HuH-7 (cell line): Measurements from ENCODE around the gene FAM181B.
"Not testable (repeated sequence)": the region's sequence is repeated elsewhere in the genome, so short reads cannot be mapped to it uniquely, and the experiment has no call there.

Experiments used
- DNase-seq: peaks from one replicate; pipeline ENCODE4 v3.0.0; 2011; ENCODE audit warnings: low spot score

FAM181B gene

DNA sequence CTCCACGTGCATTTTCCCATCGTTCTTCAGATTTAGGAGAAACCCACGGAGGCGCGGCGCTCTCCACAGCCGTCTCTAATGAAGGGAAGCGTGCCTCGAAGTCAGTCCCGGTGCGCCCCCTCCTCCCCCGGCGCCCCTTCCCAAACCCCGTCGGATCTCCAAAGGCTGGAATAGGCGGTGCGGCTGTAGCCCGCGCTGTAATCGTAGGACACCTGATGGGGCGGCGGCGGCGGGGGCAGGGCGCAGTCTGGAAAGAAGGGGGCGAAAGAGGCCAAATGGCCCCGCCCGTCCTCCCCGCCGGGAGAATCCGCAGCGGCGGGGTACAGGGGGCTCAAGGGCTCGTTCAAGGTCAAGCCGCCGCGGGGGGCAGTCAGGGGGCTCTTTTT lies 1.3 kb downstream of the FAM181B start:
- DNase-seq: no peak

- no peak for DNase-seq
Measured at GRCh38 chr11:82731691-82732277, 1.9 kb downstream of the FAM181B start.

DNA sequence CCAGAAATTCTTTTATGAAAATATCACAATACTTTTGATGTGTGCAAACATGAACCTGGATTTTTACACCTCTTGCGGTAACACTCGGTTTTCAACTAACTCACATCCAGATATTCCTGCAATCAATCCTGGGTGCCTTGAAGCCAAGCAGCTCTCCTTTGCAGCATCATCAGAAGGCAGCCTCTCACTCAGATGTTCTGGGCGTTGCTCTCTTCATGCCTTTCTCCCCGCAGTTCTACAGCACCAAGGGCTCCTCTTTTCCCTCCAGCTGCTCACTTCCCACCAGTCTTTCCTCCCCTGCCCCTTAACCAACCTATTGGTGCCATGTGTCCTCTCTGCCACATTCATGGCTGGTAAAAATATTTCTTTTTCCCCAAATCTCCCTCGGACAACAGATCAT lies 2.9 kb downstream of the FAM181B start:
- DNase-seq: no peak

- DNase-seq: no peak
Measured at GRCh38 chr11:82730286-82730685, 3.4 kb downstream of the FAM181B start.

DNA sequence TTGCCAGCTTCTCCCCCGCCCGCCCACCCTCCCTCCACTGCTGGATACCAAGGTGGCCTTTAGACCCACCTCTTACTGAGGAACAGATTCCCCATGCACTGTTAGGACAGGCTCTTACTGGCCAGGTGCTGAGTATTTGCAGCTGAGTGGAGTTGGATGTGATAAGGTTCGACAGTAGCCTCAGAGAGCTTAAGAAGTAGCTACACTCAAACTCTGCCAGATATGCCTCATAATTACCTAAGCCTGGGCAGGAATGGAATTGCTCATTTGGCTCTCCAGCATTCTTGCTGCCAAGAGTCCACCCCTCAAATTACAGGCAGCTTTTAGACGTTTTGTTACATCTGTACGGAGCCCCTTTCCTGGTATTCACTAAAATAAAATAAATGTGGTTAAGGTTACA lies 9.6 kb downstream of the FAM181B start:
- DNase-seq: no peak

DNA sequence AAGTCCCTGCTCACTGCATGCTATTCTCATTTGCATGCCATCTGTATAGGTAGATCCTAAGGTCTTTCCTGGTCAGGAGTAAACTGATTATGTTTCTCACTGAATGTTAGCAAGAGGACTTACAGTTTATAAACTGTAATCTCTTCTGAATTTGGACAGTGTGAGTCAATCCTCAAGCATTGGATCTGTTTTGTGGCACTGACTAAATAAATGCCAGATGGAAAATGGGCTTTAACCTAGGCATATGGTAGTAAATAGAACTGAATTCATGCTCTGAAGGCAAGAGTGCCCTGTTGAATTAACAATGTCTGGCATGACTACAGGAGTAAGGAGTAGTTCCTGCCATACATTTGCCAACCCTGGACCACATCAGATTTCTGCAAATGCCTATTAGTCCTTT lies 11.4 kb downstream of the FAM181B start:
- DNase-seq: no peak

GRCh38 chr11:82720267-82721065 lies 13.2 kb downstream of the FAM181B start:
- DNase-seq: no peak

DNA sequence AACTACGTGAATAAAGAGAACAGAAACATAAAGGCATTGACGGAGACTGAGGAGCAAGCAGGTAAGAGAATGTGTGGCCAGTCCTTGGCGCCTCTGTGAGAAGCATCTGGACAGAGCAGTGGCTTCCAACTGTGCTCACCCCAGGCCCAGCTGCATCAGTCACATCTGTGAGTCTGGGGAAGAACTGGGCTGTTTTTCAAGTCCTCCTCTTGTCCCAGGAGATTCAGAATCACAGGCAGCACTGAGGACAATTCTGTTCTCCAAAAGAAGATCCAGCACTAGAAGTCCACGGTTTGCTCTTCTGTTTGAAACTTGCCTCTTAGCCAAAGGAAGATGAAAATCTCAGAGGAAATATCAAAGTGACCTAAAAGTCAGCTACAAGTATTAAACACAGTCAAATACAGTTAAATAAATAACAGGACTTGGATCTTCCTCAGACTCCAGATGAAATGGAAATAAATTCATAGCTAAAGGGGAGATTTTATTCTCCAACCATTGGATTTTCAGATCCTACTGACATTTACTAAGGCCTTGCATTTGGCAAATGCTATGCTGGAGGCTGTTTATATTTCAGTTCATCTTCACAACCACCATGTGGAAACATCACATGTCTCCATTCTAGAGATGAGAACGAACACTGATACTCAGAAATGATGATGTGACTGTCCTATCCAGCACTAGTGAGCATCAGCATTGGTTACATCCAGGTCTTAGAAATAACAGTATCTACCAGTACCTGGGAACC lies 14.1 kb downstream of the FAM181B start:
- DNase-seq: no peak

DNA sequence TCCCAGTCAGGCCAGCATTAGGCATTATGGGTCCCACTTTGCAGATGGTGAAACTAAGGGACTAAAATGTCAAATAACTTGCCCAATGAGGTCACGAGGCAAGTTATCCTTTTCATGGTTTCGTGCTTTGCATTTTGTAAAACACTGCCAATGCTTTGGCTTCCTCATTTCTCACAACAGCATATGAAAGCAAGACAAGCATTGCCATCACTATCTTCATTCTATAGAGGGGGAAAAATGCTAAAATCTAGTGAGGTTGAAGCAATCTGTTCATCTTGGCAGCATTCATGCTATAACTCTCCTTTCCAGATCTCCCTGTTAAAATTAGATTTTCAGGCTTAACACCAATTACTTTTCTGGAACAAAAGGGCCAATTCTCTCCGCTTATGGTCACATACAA lies 14.8 kb downstream of the FAM181B start:
- no peak for DNase-seq

DNA sequence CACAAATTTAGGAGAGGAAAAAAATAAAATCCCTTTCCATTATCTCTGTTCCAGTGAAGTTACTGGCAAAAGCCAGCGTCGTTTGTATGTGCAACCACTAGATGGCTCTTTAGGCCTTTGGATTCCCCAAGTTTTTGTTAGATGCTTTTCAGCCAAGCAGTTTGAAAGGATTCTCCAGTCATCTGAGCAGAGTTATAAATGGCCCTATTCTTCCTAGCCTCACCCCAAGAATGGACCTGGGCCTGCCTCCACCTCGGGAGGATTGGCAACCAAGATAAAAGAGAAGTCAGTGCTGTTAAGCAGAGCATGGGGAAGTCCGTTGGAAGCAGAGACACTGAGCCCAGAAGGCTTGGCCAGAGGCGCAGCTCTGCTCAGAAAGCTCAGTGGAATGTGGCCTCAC lies 15.4 kb downstream of the FAM181B start:
- DNase-seq: peak; percentile 26

- DNase-seq: no peak
Measured at GRCh38 chr11:82714346-82715174, 19.1 kb downstream of the FAM181B start.

DNA sequence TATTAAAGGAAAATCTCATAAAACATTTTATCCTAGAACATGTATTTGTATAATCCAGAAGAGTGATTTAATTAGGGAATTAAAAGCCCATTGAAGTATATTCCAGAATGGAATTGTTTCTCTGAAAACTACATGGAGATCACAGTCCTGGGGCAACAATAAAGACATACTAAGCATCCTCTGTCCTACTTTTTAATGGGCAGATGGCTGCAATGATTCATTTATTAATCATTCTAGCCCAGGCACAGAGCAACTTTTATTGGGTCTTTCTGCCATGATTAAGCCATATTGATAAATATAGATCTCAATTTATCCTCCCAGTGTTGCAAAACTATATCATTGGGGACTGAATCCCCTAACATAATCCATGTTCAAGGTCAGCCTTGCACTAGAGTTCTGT lies 22.0 kb downstream of the FAM181B start:
- DNase-seq: no peak

DNA sequence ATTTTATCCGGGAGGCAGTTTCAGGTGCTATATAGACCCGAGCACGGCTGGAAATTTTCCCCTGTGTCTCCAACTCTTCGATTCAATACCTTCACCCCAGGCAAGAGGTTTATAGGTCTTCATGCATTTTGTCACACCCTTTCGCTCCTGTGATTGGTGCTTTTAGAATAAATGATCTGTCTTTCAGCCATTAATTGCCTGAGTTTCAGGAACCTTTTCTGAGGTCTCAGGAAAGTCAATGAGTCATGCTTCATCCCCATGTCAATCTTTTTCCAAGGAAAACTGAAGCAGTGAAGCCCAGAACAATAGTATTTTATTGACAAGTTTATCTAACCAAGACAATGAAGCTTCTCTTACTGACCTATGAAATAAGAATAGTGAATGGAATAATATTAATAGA lies 29.9 kb downstream of the FAM181B start:
- DNase-seq: no peak

DNA sequence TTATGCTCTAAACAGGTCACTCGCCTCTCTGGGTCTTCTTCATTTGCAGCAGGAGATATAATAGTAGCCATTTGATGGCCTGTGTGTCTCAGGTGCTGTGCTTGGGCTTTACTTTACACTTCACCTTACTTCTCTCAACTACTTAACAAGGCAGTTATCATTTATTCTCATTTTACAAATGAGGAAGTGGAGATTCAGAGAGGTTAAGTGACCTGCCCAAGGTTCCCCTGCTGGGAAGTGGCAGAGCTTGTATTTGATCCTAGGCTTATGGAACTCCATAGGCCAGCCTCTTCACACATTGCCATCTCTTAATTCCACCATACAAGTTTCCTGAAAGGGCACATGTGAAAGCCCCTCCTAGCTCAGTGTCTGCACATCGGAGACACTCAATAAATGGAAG lies 30.4 kb downstream of the FAM181B start:
- DNase-seq: no peak

DNA sequence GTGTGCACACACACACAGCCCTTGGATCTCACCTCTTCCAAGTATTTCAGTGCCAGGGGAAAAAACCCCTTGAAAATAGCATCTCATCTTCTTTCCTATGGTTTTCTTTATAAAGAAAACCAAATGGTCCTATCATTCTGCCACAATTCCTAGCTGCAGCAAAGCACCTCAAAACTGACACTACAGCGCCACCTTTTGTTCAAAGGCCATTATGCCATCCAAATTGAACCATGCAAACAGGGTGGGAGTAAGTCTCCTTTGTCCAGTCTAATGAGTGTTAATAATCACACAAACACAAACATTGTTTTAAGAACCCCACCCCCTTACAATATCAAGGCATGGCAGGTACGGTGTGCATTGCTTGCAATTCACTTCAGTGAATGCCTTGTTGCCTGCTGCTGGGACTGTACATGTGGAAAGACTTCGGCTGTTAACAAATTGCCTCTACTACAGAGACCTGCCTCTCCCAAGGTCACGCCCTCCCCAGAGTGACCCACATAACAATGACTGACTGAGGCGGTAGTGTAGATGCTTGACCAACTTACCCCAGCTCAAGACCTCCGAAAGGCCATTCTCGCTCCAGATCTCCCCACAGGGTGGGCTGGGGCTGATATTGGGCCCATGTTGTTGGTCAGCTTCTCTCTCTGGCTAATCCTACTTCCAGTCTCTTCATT lies 31.7 kb downstream of the FAM181B start:
- DNase-seq: peak; percentile 44

DNA sequence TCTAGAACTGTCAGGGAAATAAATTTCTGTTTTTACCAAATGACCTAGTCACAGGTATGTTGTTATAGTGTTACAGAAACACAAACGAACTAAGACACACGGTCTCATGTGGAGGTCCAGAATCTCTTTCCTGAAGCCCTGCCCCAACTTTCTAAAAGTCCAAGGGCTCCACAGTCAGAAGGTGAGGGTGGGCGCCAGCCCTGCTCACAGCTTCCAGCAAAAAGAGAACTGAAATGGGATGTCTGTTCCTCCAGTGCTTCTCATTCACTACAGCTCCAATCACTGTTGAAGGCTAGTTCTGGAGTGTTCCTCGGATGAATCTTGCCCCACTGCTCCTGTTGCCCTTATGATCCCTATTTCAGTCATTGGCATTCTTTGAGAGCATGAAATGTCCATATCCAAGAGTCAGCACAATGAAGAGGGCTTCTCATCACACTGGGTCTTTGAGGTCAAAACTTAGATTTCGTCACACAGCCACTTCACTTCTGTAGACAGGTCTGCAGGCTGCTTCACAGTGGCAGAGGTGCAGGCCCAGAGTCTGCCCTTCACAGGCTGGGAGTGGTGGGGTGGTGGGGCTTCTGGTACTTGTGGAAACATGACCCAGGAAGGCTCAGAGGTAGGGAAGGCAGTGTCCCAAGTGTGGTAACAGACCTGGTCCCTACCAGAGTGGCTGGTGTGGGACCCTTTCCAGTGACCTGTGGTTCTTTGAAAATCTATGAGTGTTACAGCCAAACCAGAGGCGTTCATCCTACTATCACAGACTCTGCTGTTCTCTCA lies 34.9 kb downstream of the FAM181B start:
- DNase-seq: no peak

- no peak for DNase-seq
Measured at GRCh38 chr11:82692981-82693380, 40.7 kb downstream of the FAM181B start.

GRCh38 chr11:82689347-82689746 lies 44.3 kb downstream of the FAM181B start:
- DNase-seq: not testable (repeated sequence)

GRCh38 chr11:82686211-82686610 lies 47.5 kb downstream of the FAM181B start:
- DNase-seq: no peak

DNA sequence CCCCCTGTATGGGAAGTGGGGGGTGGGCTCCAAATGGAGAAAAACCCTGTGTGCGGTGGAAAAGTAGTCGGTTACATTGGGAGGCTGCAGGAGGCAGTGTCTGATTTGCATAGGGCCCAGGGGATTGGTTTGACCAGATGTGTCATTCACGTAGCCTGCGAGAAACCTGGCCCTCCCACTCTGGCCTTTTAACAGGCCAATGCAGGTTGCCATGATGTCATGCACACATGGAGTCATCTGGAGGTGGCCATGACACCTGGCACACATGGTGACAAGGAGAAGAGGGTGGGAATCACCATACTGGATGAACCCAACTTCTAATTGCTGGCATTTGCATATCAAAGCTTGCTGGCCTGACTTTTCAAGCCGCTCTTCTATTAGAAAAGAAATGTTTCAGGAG lies 50.6 kb downstream of the FAM181B start:
- DNase-seq: no peak
